GM19035 (cell line): ENCODE results near the gene PXDC1.
"Not testable (repeated sequence)": the region's sequence is repeated elsewhere in the genome, so short reads cannot be mapped to it uniquely, and the experiment has no call there.

ENCODE experiments used
- ATAC-seq: cut with Tn5 transposase; IDR thresholded peaks from one replicate; pipeline ENCODE4 v1.9.1; 2021; ENCODE audit not compliant: unreplicated experiment

Gene PXDC1

DNA sequence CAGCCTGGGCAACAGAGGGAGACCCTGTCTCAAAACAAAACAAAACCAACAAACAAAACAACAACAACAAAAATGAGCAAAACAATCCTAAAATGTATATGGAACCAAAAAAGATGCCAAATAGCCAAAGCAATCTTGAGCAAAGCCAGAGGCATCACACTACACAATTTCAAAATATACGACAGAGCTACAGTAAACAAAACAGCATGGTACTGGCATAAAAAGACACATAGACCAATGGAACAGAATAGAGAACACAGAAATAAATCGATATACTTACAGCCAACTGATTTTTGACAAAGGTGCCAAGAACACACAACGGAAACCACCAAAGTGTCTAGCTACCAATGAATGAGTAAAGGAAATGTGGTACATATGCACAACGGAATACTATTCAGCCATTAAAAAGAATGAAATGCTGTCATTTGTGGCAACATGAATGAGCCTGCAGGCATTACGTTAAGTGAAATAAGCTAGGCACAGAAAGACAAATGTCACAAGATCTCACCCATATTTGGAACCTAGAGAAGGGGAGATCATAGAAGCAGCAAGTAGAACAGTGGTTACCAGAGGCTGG, 16.4 kb downstream of the PXDC1 start:
- ATAC-seq = no peak

DNA sequence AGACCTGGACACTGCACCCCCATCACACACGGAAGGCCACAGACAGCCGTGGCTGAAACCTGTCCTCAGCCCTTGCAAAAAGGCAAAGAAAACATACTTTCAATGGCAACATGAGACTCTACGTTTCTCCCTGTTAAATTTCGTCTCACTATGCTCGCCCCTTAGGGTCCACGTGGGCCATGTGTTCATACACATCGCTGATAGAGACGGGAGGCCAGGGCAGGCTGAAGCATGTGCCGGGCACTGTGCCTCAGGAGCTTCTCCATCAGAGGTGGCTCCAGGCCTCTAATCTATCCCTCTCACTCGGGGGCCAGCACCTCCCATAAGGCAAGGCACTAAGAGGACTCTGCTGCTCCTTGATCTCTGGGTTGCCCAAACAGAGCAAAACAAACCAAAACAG, 17.5 kb downstream of the PXDC1 start:
- no peak for ATAC-seq

DNA sequence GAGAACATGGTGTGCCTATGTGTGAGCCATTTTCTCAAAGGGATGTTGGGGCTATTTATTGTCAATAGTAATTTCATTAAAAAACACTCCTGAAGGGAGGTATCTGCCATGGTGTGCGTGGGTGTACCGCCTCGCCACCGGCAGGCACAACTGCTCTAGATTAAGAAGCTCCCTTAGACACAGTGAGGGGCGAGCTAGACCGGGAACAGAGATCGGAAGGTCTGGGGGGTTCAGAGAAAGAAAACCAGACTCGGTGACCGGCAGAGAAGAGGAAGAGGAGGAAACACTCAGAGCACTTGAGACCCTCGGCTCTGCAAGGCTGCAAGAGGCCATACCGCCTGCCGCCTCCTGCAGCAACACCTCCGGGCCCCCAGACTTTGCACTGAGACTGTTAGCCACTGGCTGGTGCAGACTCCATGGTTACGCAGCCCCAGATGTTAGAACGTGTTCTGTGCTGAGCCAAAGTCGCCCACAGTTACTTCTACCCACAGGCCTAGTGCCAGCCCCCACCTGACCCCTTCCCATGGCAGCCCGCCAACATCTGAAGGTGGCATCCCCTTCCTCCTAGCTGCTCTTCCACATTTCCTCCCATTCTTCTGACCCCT, 18.1 kb downstream of the PXDC1 start:
- ATAC-seq = no peak

DNA sequence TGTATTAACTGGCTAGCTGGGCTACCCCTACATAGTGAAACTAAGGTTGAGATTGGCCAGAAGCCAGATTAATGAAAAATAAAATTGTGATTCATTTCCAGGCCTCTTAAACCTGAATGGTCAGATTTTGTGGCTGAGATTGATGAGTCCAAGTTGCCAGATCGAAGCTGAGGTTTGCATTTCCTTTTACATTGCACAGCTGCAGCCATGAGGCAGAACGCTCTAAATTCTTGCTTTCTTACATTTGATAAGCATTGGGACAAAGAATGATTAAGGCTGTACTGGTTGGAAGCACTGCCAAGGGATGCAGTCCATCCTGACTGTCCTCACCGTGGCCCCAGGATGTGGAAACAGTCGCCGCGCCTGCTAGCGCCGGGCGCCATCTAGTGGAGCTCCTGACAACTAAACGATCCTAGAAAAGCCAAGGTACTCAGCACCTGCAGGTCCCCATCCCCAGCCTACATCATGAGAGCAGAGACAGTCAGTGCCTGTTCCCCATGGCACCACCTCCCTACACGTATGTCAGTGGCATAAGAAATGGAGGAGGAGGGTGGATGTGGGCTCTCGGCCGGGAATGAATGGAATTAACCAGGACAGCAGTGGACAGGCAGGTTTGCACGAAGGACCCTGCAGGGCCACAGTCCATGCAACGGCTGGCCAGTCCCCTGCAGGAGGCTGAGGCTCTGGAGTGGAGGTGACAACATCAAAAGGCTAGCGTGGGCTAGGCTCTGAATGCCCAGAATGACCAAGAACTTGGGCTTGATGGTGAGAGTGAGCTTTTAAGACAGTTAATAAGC, 19.0 kb downstream of the PXDC1 start:
- ATAC-seq = no peak

DNA sequence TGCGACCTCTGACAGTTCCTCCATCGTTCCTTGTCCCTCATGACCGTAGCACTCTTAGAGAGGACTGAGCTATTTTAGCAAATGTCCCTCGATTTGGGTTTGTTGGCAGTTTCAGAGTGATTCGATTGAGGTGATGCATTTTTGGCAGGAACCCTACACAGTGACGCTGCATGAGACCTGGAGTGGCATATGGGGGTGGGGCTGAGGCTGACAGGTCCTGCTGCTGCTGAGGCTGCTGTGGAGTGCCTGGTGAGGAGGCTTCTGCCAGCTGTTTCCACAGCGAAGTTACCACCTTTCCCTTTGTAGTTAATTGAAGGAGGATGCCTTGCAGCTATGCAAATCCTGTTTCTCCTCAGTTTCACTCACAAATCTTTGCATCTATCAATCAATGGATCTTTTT, 19.8 kb downstream of the PXDC1 start:
- ATAC-seq = no peak

DNA sequence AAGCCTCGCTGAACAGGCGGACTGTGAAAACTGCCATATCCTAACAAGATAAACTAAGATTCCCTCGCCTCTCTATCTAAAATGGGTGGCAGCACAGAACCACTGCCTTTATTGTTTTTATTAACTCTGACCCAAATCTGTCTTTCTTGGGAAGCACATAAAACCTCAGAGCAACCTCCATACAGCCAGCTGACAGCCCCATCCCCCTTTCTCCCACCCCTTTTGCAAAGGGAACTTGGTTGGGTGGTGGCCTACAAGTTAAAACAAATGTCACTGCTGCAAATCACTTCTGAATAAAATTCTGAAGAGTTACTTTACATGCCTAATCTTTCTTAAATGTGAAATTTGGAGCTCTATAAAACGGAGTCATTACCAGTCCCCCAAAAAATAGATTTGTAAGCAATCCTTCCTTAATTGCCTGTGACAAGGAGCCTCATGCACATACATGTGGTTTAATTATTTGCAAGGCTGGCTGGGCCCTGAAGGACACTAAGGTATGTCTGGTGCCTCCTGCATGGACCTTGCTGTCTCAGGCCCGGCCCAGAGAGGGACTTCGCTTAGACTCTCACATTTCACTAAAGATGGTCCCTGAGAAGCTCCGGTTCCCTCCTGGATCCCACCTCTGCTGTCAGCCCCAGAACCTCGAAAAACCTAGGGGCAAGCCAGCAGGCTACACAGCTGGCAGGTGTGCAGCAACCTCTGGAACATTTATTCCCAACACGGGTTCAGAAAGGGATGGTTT, 21.7 kb downstream of the PXDC1 start:
- ATAC-seq = no peak

DNA sequence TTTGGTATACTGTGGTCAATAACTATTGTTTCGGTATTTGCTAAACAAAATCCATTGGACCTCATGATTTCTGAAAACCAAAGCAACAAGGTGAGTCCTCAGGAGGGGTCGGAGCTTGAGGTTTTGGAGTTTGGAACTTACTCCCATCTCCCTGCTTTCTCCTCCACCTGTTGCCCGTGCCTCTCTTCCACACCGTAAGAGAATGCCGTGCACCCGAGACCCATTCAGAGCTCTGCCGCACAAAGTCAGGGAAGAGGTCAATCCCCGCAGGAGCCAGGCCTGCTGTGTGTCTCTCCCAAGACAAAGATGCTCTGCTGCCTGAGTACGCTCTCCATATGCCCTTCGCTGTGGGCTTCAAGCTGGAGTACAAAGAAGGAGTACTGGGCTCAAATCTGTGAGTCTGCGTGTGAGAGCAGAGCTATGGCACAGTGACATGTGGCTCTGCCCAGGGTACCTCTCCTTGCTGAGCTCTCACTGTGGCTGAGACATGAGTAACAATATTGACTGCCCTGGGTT, 23.9 kb downstream of the PXDC1 start:
- ATAC-seq = no peak

DNA sequence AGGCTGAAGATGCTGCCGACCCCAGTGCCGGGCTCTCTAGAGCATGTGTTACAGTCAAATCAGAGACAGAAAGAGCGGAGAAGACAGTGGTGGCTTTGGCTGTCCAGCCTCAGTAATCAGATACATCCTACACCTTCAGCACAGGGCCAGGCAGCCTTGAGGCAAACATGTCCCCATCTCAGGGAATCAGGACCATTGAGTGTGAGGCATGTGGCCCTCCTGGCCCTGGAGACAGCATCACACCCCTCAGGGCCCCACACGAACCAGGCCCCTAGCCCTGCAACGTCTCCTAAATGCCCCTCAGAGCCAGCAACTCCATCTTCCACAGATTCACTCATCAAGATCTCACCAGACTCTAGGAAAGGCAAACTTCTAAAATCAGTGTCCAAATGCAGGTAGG, 24.5 kb downstream of the PXDC1 start:
- ATAC-seq = no peak

DNA sequence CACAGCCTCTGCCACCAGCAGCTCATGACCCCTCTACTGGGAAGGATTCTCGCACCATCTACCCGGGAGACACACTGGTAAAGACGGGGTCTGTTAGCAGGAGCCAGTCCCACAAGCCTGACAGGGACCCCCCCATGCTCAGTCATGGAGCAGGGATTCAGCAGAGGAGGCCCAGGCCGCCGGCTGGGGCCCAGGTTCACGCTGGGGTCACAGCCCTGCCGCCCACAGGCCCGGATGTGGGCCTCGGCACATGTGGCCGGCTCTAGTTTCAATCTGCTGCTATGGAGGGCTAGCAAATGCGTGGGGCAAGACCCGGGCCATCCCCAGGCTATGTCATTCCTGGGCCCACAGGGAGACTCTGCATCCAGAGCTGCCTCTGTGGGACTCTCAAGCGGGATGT, 25.1 kb downstream of the PXDC1 start:
- no peak for ATAC-seq

DNA sequence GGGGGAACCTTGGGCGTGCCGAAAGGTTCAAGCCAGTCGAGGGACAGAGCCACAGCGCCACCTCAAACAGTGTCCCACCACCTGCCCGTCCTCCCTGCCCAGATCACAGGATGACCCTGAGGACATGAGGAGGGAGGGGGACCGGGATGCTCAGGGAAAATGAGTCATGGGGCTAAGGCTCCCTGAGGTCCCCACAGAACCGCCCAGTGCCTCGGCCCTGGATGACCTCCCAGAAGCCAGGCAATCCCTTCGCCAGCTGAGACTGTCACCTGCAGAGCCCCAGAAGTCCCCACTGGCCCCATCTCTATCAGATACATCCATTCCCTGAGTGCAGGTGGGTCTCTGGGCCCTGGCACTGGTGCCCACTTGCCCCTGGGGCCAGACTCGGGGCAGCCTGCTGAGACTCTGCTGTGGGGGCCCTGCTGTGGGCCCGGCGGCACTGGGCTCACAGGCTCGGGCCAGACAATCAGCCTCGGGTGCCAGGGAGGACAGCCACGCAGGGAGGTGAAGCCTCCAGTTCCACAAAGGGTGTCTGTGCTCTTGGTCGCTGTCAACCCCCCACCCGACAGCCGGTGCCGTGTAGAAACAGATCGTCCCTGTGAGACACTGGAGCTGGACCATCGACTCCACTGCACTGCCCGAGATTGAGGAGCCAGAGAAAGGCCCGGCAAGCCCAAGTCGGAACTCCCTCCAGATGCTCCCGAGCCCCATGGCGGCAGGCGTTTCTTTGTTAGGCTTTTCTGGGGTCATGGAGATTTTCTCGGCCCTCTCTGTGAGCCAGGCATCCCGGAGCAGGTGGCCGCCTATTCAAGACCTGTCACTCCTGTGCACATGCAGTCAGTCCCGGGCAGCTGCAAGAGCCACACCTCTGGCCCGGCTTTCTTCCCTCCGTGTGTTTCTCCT, 26.1 kb downstream of the PXDC1 start:
- ATAC-seq = no peak

DNA sequence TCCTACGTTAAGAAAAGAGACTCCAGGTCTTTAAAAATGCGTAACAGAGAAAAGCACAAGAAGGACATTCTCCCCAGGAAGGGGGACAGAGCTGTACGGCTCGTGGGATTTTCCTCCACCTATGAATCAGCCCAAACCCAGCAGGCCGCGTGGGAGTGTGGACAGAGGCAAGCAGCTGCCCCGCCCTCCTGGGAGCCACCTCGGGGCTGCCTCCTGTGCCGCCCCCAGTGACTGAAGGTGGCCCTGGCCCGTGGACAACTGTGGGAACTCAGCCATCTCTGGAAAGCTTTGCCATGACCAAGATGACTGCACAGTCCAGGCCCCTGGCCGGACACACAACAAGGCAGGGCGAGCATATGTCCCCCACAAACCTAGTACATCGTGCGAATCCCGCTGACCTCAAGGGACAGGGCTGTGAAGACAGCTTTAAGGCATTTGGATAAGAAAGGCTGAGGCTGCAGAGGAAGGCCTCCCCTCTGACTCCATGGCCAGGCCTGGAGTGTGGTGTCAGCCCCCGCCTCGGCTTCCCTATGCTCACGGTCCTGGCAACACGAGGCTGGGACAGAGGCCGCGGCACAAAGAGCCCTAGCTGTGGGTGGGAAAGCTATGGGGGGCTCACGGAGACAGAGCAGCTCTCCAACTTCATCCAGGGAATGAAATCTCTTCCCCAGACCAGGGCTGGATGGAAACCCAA, 26.9 kb downstream of the PXDC1 start:
- ATAC-seq = no peak

DNA sequence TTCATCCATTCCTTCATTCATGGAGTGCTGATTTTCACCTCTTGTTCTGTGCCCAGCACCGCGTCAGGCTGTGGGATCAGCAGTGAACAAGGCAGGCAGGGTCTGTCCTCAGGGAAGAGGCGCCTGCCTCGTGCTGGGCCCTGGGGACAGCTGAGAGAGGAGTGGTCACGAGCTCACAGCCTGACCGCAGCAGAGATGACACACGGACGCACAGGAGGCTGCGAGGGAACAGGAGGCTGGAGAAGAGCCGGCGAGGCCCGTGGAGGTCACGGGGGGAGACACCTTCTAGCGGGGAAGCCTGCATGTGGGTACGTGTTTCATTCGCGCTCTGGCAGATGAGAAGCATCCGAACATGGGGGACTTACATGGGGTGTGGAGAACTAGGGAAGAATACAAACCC, 27.5 kb downstream of the PXDC1 start:
- no peak for ATAC-seq

DNA sequence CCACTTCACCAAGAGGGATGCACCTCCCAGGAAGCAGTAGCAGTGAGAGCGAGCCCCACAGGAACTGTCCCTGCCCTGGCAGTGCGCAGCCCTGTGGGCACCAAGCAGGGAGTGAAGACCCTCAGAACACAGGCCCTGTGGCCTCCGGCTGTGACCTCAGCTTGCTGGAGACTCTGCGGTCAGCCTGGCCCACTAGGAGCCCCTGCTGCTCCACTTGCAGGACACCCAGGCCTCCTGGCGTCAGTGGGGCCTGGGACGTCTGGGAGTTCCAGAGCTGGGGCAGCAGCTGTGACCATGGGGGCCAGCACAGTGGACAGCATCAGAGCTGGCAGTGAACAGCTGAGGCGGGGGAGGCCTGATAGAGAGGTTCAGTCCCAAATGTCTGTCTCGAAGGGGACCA, 28.3 kb downstream of the PXDC1 start:
- ATAC-seq = no peak

DNA sequence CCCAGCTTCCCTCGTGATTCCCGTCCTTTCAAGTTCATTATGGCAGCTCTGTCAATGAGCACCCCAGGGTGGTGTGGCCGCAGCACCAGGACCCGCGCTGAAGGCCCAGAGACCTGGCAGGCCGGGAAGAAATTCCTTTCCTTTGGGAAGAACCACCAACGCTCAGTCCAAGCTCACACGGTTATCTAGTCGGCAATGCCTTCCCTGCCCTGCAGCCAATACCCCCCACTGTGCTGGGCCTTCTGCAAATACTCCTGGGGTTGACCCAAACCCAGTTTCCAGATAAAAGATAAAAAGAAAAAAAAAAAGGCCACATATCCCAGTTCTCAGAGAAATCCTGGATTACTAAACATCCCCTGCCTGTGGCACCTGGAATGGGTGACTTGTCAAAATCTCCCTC, 28.7 kb downstream of the PXDC1 start:
- ATAC-seq = no peak

DNA sequence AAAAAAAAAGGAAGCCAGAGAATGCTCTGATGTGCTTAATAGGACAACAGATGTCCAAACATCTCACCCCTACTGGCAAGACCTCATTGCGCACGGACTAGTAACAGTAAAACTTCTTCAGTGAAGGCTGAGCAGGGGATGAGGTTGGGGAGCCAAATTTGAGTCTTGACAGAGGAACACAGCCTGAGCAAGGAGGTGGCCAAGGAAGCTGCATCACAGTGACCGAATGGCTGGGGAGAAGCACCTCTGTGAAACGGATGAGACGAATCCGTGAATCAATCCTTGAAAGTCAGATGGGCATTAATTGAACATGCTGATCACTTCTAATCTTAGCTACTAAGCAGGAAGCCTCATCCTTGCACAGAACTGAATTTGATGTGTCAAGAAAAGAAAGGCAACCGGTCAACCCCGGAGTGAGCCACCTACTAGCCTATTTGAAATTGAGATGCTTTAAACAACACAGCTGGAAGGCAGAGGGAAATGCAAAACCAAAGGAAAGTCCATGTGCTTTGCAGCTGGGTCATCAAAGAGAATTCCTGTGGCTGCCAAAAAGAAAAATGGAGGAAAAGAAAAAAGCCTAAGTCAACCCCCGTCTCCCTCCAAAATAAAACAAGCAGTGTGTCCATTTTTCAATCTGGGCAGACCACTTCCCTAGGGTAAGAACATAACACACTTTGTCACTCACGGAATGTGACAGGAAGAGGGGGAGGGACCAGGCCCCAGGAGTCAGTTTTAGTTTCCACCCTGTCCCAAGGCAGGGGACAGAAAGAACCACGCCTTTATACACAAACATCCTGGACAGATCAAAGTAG, 29.5 kb downstream of the PXDC1 start:
- no peak for ATAC-seq

DNA sequence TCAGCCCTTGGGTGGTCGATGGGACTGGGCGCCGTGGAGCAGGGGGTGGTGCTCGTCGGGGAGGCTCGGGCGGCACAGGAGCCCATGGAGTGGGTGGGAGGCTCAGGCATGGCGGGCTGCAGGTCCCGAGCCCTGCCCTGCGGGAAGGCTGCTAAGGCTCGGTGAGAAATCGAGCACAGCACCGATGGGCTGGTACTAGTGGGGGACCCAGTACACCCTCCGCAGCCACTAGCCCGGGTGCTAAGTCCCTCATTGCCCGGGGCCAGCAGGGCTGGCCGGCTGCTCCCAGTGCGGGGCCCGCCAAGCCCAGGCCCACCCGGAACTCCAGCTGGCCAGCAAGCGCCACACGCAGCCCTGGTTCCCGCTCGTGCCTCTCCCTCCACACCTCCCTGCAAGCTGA, 30.7 kb downstream of the PXDC1 start:
- ATAC-seq = not testable (repeated sequence)

DNA sequence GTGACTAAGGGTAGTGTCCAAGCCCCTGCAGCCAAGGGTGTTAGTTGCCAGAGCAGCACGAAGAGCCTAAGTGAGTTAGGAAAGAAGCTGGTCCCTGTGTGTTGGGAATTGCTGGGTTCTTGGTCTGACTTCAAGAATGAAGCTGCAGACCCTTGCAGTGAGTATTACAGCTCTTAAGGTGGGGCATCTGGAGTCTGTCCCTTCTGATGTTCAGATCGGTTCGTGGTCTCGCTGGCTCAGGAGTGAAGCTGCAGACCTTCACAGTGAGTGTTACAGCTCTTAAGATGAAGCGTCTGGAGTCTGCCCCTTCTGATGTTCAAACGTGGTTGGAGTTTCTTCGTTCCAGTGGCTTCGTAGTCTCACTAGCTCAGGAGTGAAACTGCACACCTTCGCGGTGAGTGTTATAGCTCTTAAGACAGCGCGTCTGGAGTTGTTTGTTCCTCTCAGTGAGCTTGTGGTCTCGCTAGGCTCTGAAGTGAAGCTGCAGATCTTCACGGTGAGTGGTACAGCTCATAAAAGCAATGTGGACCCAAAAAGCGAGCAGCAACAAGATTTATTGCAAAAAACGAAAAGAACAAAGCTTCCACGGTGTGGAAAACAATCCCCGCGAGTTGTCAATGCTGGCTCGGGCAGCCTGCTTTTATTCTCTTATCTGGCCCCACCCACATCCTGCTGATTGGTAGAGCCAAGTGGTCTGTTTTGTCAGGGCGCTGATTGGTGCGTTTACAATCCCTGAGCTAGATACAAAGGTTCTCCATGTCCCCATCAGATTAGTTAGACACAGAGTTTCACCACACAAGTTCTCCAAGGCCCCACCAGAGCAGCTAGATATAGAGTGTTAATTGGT, 31.8 kb downstream of the PXDC1 start:
- no peak for ATAC-seq

DNA sequence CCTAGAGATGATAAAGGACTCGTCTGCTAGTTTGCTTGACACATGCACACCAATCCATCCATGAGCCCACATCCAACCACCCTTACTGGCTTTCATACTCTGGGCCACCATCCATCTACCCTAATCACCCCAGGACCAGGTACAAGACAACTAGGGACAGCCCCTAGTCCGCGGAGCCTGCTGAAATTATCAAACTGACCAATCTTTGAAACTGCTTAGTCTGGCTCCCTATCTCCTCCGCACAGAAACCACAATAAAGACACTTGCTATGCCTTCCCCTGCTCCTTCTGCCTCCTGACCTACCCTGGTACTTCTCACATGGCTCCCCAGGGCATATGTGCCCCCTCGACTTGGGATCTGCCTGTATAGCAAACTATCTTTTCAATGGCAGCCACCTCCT, 33.1 kb downstream of the PXDC1 start:
- no peak for ATAC-seq
